HepG2 (cell line): ENCODE measurements around the gene TWNK. TPM values are rescaled to one million over a fixed set of nuclear protein-coding genes. Genes with fewer than 3 reads are reported as not detected.

Source experiments
- CREM ChIP-seq, 2 experiments: sonication (generic) in 1 of 2; formaldehyde crosslinking in 1 of 2; IDR thresholded peaks; 2 replicates each; pipeline versions ENCODE4 v1.4.0 to v1.6.1; 2016 to 2020; ENCODE audit warnings: antibody characterized with exemption in 1 of 2, mild to moderate bottlenecking in 1 of 2, missing genetic modification reagents in 1 of 2
- EP300 ChIP-seq, 3 experiments: sonication (generic) in 1 of 3; formaldehyde crosslinking in 1 of 3; IDR thresholded peaks; 2 replicates each; pipeline versions ENCODE4 v1.5.1 to v1.6.1; 2011 to 2020; ENCODE audit warnings: low read depth in 2 of 3, low read length in 2 of 3, borderline replicate concordance in 1 of 3, improper control_type of control experiment in 1 of 3, mild to moderate bottlenecking in 1 of 3, missing genetic modification reagents in 1 of 3, moderate library complexity in 1 of 3
- ZEB1 ChIP-seq: IDR thresholded peaks from 2 replicates; pipeline ENCODE4 v1.6.1; 2012; ENCODE audit warnings: mild to moderate bottlenecking, low read depth, inconsistent platforms; ENCODE audit not compliant: insufficient replicate concordance
- ZNF670 ChIP-seq: sonication (generic); formaldehyde crosslinking; IDR thresholded peaks from 2 replicates; pipeline ENCODE4 v1.8.0; 2022; ENCODE audit warnings: mild to moderate bottlenecking, missing genetic modification reagents, borderline replicate concordance
- ZNF761 ChIP-seq: sonication (generic); formaldehyde crosslinking; conservative IDR thresholded peaks from 2 replicates; pipeline ENCODE4 v1.4.0; 2020; ENCODE audit warnings: mild to moderate bottlenecking, missing genetic modification reagents
- polyA plus RNA-seq, 8 experiments: library from polyadenylated mRNA; depleted of rRNA in 3 of 8; stranded (reverse) in 7 of 8; unstranded in 1 of 8; fragments of >200 nt; fragmentation: Illumina TruSeq in 4 of 8; extraction: Trizol in 4 of 8; gene quantifications; 2 replicates each; pipeline versions ENCODE4 v1.2.1 to v1.2.3, GENCODE V29; 2011 to 2016; ENCODE audit warnings: low read depth in 4 of 8, missing spikeins in 1 of 8, mixed read lengths in 1 of 8; ENCODE audit not compliant: insufficient read depth in 1 of 8
- total RNA-seq, 5 experiments: library from RNA; depleted of rRNA; stranded (reverse); fragments of >200 nt; fragmentation: Illumina TruSeq; extraction: Trizol; gene quantifications; 2 replicates each; pipeline ENCODE4 v1.2.3, GENCODE V29; 2016; ENCODE audit warnings: low read depth in 1 of 5
- TF ChIP-seq, protein P1 (sequence below): sonication (generic); formaldehyde crosslinking; IDR thresholded peaks from 2 replicates; pipeline ENCODE4 v1.4.0; 2020; ENCODE audit warnings: mild to moderate bottlenecking, missing genetic modification reagents
- TF ChIP-seq, protein P2 (sequence below): sonication (generic); formaldehyde crosslinking; IDR thresholded peaks from 2 replicates; pipeline ENCODE4 v1.5.1; 2020; ENCODE audit warnings: mild to moderate bottlenecking, missing genetic modification reagents, moderate library complexity
- TF ChIP-seq, protein P3 (sequence below): sonication (generic); formaldehyde crosslinking; IDR thresholded peaks from 2 replicates; pipeline ENCODE4 v1.8.1; 2023; ENCODE audit warnings: missing genetic modification reagents, inconsistent platforms, borderline replicate concordance
- TF ChIP-seq, protein P4 (sequence below): sonication (generic); formaldehyde crosslinking; IDR thresholded peaks from 2 replicates; pipeline ENCODE4 v1.8.0; 2022; ENCODE audit warnings: missing genetic modification reagents, mild to moderate bottlenecking, moderate library complexity, borderline replicate concordance
- TF ChIP-seq, protein P5 (sequence below): sonication (generic); formaldehyde crosslinking; IDR thresholded peaks from 2 replicates; pipeline ENCODE4 v1.5.1; 2020; ENCODE audit warnings: mild to moderate bottlenecking, moderate library complexity, missing genetic modification reagents
- TF ChIP-seq, protein P6 (sequence below): sonication (generic); formaldehyde crosslinking; conservative IDR thresholded peaks from 2 replicates; pipeline ENCODE4 v1.8.0; 2022; ENCODE audit warnings: missing genetic modification reagents

The TWNK gene
- total and polyA plus RNA-seq, 2 of the 13 experiments (the other 11 are each of a cell fraction or from before 2014, with no cell fraction given), result 10.7 to 16.5 TPM

DNA sequence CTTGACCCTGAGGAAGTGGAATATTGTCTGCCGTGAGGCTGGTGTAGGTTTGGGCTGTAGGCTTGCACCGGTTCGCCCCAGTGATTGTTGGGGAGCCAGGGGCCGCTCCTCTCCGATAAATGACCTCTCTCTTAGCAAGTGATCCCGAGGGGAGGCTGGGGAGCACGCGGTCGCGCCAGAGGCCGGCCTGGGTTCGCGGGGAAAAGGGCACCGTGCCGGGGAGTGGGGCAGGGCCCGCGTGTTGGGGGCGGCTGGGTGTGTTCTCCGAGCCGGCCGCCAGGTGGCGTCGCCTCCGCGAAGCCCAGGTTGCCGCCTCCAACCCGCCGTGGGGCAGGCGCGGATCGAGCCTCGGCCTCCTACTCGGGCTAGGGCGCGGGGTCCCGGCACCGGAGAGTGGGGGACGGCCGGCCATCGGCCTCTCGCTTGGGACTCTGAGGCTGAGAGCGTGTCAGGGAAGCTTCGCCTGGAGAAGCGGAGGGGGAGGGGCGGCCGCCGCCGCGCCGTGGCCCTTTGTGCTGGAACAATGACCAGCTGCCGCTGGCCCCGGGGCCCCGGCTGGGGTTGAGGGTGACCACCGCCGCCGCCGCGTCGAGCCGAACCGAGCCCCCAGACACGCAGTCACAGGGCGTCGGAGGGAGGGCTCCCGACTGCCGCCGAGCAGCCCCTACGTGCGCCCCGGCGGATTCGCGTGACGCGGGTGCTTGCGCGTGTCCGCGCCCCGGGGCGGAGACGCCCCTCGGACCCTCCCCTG, 11.8 kb downstream of the TWNK start (continued):
- TF ChIP-seq, protein P1, sequence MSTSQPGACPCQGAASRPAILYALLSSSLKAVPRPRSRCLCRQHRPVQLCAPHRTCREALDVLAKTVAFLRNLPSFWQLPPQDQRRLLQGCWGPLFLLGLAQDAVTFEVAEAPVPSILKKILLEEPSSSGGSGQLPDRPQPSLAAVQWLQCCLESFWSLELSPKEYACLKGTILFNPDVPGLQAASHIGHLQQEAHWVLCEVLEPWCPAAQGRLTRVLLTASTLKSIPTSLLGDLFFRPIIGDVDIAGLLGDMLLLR (CRISPR knock-in tag), result no peak; the same call in 1 of the 2 replicates
- no peak for TF ChIP-seq ZEB1
- TF ChIP-seq, protein P2, sequence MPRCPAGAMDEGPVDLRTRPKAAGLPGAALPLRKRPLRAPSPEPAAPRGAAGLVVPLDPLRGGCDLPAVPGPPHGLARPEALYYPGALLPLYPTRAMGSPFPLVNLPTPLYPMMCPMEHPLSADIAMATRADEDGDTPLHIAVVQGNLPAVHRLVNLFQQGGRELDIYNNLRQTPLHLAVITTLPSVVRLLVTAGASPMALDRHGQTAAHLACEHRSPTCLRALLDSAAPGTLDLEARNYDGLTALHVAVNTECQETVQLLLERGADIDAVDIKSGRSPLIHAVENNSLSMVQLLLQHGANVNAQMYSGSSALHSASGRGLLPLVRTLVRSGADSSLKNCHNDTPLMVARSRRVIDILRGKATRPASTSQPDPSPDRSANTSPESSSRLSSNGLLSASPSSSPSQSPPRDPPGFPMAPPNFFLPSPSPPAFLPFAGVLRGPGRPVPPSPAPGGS (CRISPR knock-in tag), result peak; percentile 68; the same call in 1 of the 2 replicates
- 0 out of 2 replicates have a peak, but pooled peaks have one; percentile 55 for TF ChIP-seq ZNF761
- TF ChIP-seq, protein P3, sequence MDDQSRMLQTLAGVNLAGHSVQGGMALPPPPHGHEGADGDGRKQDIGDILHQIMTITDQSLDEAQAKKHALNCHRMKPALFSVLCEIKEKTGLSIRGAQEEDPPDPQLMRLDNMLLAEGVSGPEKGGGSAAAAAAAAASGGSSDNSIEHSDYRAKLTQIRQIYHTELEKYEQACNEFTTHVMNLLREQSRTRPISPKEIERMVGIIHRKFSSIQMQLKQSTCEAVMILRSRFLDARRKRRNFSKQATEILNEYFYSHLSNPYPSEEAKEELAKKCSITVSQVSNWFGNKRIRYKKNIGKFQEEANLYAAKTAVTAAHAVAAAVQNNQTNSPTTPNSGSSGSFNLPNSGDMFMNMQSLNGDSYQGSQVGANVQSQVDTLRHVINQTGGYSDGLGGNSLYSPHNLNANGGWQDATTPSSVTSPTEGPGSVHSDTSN (CRISPR knock-in tag), result 0 out of 2 replicates have a peak, but pooled peaks have one; percentile 14
- TF ChIP-seq, protein P4, sequence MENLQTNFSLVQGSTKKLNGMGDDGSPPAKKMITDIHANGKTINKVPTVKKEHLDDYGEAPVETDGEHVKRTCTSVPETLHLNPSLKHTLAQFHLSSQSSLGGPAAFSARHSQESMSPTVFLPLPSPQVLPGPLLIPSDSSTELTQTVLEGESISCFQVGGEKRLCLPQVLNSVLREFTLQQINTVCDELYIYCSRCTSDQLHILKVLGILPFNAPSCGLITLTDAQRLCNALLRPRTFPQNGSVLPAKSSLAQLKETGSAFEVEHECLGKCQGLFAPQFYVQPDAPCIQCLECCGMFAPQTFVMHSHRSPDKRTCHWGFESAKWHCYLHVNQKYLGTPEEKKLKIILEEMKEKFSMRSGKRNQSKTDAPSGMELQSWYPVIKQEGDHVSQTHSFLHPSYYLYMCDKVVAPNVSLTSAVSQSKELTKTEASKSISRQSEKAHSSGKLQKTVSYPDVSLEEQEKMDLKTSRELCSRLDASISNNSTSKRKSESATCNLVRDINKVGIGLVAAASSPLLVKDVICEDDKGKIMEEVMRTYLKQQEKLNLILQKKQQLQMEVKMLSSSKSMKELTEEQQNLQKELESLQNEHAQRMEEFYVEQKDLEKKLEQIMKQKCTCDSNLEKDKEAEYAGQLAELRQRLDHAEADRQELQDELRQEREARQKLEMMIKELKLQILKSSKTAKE (CRISPR knock-in tag), result 0 out of 2 replicates have a peak, but pooled peaks have one; percentile 9
- TF ChIP-seq CREM (IDR thresholded peaks at IDR 0.05), result no peak
- TF ChIP-seq CREM (CRISPR knock-in tag; IDR thresholded peaks at IDR 0.05), result no peak
- TF ChIP-seq EP300 (IDR thresholded peaks at IDR 0.05; ENCODE audit: low read depth in 2 of 2, low read length in 2 of 2), result no peak
- peak; percentile 11; the same call in 1 of the 2 replicates for TF ChIP-seq EP300 (CRISPR knock-in tag; IDR thresholded peaks at IDR 0.05; ENCODE audit: borderline replicate concordance)
- TF ChIP-seq, protein P5, sequence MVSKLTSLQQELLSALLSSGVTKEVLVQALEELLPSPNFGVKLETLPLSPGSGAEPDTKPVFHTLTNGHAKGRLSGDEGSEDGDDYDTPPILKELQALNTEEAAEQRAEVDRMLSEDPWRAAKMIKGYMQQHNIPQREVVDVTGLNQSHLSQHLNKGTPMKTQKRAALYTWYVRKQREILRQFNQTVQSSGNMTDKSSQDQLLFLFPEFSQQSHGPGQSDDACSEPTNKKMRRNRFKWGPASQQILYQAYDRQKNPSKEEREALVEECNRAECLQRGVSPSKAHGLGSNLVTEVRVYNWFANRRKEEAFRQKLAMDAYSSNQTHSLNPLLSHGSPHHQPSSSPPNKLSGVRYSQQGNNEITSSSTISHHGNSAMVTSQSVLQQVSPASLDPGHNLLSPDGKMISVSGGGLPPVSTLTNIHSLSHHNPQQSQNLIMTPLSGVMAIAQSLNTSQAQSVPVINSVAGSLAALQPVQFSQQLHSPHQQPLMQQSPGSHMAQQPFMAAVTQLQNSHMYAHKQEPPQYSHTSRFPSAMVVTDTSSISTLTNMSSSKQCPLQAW (CRISPR knock-in tag), result peak; percentile 41; the same call in 1 of the 2 replicates
- TF ChIP-seq, protein P6, sequence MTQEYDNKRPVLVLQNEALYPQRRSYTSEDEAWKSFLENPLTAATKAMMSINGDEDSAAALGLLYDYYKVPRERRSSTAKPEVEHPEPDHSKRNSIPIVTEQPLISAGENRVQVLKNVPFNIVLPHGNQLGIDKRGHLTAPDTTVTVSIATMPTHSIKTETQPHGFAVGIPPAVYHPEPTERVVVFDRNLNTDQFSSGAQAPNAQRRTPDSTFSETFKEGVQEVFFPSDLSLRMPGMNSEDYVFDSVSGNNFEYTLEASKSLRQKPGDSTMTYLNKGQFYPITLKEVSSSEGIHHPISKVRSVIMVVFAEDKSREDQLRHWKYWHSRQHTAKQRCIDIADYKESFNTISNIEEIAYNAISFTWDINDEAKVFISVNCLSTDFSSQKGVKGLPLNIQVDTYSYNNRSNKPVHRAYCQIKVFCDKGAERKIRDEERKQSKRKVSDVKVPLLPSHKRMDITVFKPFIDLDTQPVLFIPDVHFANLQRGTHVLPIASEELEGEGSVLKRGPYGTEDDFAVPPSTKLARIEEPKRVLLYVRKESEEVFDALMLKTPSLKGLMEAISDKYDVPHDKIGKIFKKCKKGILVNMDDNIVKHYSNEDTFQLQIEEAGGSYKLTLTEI (CRISPR knock-in tag), result no peak
- TF ChIP-seq ZNF670, result no peak; the same call in 1 of the 2 replicates
